GF-D8 (cell line): ENCODE results near the gene NCDN.
"Not testable (repeated sequence)": the region's sequence is repeated elsewhere in the genome, so short reads cannot be mapped to it uniquely, and the experiment has no call there.

Experiments used
- DNase-seq: peaks from one replicate; lab custom pipeline; 2025; lab: John Stamatoyannopoulos, UW

NCDN gene

GRCh38 chr1:35571263-35571662 is 13.7 kb downstream of the NCDN start:
- no peak for DNase-seq

GRCh38 chr1:35572296-35572695 is 14.7 kb downstream of the NCDN start:
- no peak for DNase-seq

- no peak for DNase-seq
Measured at GRCh38 chr1:35573198-35574124, 15.9 kb downstream of the NCDN start, which contains the start of gene TFAP2E. TSS of gene TFAP2E (plus strand) at chr1:35573314. CDS start at chr1:35573578, 264 bp downstream.

GRCh38 chr1:35574125-35574654 is 16.6 kb downstream of the NCDN start:
- no peak for DNase-seq

- no peak for DNase-seq
Measured at GRCh38 chr1:35574655-35575415, 17.2 kb downstream of the NCDN start.

- DNase-seq: no peak
Measured at GRCh38 chr1:35575416-35575958, 17.9 kb downstream of the NCDN start.

GRCh38 chr1:35576061-35576765 is 18.6 kb downstream of the NCDN start:
- DNase-seq: peak; percentile 88

GRCh38 chr1:35576766-35577070 is 19.1 kb downstream of the NCDN start:
- not testable (repeated sequence) for DNase-seq

GRCh38 chr1:35577071-35577998 is 19.7 kb downstream of the NCDN start:
- peak; percentile 94 for DNase-seq

- DNase-seq: no peak
Measured at GRCh38 chr1:35580949-35581388, 23.4 kb downstream of the NCDN start.

- not testable (repeated sequence) for DNase-seq
Measured at GRCh38 chr1:35581621-35582020, 24.0 kb downstream of the NCDN start.

- DNase-seq: no peak
Measured at GRCh38 chr1:35585281-35585680, 27.7 kb downstream of the NCDN start.

- DNase-seq: not testable (repeated sequence)
Measured at GRCh38 chr1:35585805-35586204, 28.2 kb downstream of the NCDN start.

- DNase-seq: no peak
Measured at GRCh38 chr1:35586808-35587207, 29.2 kb downstream of the NCDN start.

- no peak for DNase-seq
Measured at GRCh38 chr1:35587736-35588135, 30.1 kb downstream of the NCDN start.

GRCh38 chr1:35588197-35588910 is 30.8 kb downstream of the NCDN start:
- DNase-seq: no peak

- no peak for DNase-seq
Measured at GRCh38 chr1:35589516-35590427, 32.2 kb downstream of the NCDN start.

GRCh38 chr1:35590476-35591040 is 33.0 kb downstream of the NCDN start:
- DNase-seq: no peak

GRCh38 chr1:35591211-35591610 is 33.6 kb downstream of the NCDN start:
- no peak for DNase-seq
